Activated CD4-positive, alpha-beta T cell treated with anti-CD3 and anti-CD28 coated beads, Interleukin-2, amount 50 U/mL, for 24 hours (primary cell): Measurements from ENCODE around the gene B3GNT4.
"Not testable (repeated sequence)": the region's sequence is repeated elsewhere in the genome, so short reads cannot be mapped to it uniquely, and the experiment has no call there.

ENCODE experiments used
- DNase-seq, 2 donors: peaks; one replicate each; pipeline ENCODE4 v3.0.0-alpha.2; 2020; ENCODE audit warnings: low read depth in 1 of 2, low spot score in 1 of 2

The B3GNT4 gene

GRCh38 chr12:122203301-122204166 is at the start of gene B3GNT4:
B3GNT4 (plus strand) TSS chr12:122203709; CDS start chr12:122204619, 910 bp downstream.
- DNase-seq, result peak; percentile 36 to 42

- no peak for DNase-seq
Observed at GRCh38 chr12:122155705-122156104, 47.8 kb upstream of the B3GNT4 start.

DNA sequence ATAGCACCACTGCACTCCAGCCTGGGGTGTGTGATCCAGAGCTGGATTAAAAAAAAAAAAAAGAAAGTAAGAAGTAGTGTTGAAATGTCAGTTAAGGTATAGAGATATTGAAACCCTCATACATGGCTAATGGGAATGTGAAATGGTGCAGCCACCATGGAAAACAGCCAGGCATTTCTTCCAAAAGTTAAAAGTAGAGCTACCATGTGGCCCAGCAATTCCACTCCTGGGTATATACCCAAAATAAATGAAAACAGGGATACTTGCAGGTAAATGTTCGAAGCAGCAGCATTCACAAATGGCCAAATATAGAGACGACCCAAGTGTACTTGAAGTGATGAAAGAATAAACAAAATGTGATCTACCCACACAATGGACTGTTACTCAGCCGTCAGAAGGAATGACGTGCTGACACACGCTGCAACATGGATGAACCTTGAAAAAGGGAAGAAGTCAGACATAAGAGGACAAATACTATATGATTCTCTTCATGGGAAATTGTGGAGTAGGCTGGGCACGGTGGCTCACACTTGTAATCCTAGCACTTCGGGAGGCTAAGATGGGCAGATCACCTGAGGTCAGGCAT is 44.7 kb upstream of the B3GNT4 start:
- DNase-seq, result no peak

DNA sequence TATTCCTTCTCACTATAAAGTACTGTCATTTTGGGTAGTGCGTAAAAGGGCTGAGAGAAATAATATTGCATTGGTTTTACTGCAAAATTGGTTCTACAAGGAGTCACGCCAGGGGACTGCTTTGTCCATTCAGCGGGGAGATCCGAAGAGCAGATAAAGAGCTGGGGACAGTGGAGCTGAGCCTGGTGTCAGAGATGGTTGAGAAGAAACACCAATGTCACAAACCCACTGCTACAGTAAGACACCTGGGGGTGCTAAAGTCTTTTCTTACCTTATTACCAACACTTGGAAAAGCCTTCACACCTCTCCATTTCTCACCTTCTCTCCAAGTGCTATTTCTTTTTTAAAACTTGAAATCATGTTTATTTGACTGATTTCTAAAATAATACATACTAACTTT is 43.6 kb upstream of the B3GNT4 start:
- DNase-seq, result no peak

GRCh38 chr12:122160761-122161160 is 42.7 kb upstream of the B3GNT4 start:
- no peak for DNase-seq

- no peak for DNase-seq
Observed at GRCh38 chr12:122161682-122162081, 41.8 kb upstream of the B3GNT4 start.

DNA sequence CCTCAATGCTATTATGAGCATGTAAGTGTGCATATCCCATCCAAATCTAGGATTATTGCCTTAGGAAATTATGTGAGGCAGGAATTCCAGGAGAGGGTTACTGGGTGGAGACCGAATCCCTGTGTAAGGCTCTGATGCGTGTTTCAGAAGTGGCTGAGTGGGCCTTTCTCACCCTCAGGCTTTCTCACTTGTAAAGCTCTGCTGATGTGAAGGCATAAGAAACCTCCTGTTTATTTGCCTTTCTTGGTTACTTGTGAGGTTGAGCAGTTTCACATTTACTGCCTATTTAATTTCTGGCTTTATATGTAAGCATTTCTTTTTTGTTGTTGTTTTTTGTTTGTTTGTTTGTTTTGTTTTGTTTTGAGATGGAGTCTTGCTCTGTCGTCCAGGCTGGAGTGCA is 40.5 kb upstream of the B3GNT4 start:
- no peak for DNase-seq

DNA sequence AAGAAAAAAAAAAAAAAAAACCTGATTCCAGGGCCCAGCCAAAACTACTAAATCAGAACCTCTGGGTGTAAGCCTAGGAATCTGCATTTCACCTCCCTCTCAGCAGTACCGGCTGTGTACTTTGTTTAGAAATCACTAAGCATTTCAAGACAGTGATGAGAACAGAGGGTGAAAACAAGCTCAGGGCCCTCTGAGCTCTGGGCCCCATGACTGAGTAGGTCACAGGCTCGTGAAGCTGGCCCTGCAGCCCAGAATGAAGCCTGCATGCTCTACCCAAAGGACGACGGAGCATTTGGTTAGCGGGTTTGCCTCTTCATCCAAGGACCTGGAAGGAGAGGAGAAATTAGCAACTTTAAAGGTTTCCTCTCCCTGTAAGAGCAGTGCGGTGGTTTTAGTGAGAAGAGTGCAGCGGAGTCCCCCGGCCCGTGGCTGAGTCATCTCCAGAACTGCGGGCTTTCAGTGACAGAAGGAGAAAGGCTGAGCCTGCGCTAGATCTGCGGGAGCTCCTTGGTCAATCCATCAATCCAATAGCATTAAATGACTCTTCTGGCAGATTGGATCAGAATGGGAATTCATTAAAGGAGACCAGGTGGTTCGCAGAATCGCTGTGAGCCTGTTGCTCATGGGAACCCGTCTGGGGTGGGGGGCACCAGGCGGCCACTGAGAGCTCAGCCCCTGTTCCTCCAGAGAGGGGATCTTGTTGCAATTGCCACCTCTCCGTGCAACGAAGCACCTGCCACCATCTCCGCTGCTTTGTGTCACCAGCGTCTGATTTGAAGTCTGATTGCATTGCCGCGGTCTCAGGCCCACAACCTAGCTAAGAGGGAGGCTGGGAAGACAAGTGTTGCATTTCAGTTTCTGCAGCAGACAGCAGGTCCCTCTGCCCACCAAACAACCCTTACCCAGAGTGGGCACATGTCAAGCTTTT is 36.8 kb upstream of the B3GNT4 start:
- DNase-seq, result no peak

GRCh38 chr12:122167356-122167925 is 36.1 kb upstream of the B3GNT4 start:
- DNase-seq, result no peak

- no peak for DNase-seq
Observed at GRCh38 chr12:122168492-122168891, 35.0 kb upstream of the B3GNT4 start.

DNA sequence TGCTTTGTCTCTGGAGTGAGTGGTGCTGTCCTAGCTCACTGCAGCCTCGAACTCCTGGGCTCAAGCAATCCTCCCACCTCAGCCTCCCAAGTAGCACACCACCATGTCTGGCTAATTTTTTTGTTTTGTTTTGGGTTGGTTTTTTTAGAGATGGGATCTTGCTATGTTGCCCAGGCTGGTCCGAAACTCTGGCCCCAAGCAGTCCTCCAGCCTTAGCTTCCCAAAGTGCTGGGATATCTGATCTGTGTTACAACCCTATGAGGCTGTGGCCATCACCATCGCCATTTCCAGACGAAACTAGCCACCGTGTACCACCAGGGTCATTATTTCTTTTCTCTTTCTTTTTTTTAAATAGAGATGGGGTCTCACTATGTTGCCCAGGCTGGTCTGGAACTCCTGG is 32.1 kb upstream of the B3GNT4 start:
- no peak for DNase-seq

- DNase-seq, result no peak
Observed at GRCh38 chr12:122172262-122172939, 31.1 kb upstream of the B3GNT4 start.

DNA sequence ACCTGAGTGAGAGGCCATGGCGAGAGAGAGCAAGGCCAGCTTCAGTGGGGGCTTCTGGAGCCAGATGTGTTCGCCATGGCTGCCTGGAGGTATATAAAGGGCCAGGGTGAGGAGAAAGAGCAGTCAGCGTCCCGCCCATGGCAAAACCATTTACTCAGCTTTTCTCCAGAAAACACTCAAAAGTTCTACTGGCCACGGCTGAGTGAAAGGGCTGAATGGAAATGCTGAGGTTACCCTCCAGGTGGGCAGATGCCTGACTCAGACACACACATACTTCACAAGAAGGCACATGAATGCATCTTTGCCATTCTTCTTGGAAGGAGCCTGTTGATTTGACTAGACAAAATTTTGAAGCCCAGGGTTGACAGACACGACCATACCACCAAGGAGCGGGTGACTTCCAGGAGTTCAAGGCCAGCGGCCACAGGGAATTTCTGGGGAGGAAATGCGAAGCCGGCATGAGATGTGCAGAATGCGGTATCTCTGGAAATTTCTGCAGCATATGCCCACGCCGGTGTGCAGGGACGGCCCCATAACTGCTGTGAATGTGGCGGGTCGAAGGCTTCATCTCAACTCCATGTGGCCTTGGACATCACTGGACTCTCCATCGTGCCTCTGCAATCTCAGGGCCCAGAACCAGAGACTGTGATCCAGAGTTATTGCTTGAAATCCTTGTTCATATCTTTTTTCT is 29.2 kb upstream of the B3GNT4 start, which contains the start of gene IL31:
TSS of gene IL31 (minus strand) at position 67 of the 691 bp plus-strand sequence. CDS start at position 18, 49 bp downstream.
- DNase-seq, result no peak

DNA sequence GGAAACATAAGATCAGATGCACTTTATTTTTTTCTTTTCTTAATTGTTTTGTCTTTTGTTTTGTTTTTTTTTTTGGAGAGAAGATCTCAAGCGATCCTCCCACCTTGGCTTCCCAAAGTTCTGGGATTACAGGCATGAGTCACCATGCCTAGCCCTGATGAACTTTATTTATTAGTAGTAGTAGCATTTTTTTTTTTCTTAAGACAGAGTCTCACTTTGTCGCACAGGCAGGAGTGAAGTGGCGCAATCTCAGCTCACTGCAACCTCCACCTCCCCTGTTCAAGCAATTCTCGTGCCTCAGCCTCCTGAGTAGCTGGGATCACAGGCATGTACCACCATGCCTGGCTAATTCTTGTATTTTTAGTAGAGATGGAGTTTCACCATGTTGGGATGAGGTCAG is 27.0 kb upstream of the B3GNT4 start:
- DNase-seq, result not testable (repeated sequence)

DNA sequence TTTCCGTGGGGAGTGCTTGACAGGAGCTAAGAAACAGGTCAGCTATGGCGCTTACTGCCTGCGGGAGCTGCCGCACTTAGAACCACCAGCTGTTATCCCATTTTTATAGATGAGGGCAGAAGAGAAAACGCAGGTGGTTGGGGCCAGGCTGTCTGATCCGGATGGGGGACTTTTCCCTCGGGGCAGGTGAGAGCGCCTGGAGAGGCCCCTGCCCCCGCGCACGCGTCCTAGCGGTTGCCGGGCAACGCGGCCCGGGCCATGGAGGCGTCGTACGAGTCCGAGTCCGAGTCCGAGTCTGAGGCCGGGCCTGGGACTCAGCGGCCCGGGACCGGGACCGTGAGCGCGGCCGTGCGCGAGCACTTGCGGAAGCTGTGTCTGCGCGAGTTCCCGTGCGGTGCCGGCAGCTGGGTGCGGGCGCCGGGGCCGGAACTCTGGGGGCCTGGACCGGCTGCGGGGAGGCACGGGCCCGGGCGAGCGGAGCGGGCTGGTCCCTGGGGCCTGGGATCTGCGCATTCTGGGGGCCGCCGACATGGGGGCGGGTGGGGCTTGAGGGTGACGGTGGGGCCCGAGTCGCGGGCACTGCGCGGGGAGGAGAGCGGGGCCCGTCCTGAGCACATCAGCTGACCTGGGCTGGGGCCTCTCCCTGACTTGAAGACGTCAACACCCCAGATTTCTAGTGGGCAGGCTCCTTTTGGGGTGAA is 20.5 kb upstream of the B3GNT4 start, which contains the start of gene LRRC43:
TSS of gene LRRC43 (plus strand) at position 237 of the 701 bp plus-strand sequence. CDS start at position 259, 22 bp downstream.
- no peak for DNase-seq

DNA sequence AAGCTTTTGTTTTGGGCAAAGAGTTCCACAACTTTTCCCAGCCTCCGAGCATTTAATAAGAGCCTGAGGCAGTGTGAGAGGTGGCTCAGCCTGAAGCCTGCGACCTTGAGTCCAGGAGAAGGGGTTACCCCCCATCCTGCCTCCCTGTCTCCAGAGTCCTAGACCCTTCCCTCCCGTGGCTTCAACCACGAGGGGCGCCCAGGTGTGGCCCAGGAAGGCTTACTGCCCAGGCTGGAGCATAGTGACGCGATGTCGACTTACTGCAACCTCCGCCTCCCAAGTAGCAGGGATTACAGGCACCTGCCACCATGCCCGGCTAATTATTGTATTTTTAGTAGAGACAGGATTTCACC is 19.9 kb upstream of the B3GNT4 start:
- no peak for DNase-seq

DNA sequence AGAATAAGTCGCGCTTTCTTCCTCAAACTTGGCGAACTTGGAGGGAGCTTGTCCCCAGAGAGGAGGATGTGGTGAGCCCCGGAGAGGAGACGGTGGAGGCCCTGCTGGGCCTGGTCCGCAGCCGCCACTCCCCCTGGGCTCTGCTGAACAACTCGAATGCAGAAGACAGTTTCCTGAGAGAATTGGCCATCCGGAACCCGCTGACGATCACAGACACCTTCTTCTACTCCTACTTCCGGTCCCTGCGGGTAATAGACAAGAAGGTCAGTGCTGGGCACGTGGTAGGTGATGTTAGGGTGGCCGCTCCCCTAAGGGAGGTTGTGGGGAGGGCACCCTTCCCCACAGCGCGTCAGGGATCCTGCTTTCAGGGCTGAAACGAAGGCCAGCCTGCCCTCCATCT is 19.0 kb upstream of the B3GNT4 start:
- no peak for DNase-seq

GRCh38 chr12:122185079-122185478 is 18.4 kb upstream of the B3GNT4 start:
- DNase-seq, result no peak

- DNase-seq, result no peak
Observed at GRCh38 chr12:122185494-122186082, 17.9 kb upstream of the B3GNT4 start.
